HG03565 (cell line): ENCODE data around the gene ETFRF1.
A peak's percentile ranks its signal among the peaks of the same experiment; 100 is the strongest.

Experiments used
- ATAC-seq: cut with Tn5 transposase; IDR thresholded peaks from one replicate; pipeline ENCODE4 v1.9.1; 2021; ENCODE audit warnings: mild to moderate bottlenecking, moderate library complexity; ENCODE audit not compliant: unreplicated experiment

ETFRF1 gene

GRCh38 chr12:25208554-25208953 lies 13.5 kb downstream of the ETFRF1 start:
- no peak for ATAC-seq

DNA sequence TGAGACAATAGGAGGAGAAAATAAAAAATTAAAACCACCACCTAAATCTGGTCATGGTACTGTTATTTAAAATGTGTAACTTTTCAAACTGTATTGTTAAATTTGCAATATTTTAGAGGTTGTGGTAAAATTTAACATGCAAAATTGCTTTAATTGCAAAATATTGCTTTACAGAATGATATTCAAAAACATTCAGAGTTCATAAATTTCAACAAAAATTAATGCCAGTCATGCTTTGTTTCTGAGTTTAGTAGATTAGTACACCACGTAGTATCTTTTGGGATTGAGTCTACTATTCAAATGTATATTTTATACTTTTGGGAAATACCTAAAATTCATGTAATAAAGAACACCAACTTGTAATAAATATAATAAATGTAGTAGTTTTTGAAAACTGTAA lies 18.3 kb downstream of the ETFRF1 start:
- ATAC-seq, result no peak

DNA sequence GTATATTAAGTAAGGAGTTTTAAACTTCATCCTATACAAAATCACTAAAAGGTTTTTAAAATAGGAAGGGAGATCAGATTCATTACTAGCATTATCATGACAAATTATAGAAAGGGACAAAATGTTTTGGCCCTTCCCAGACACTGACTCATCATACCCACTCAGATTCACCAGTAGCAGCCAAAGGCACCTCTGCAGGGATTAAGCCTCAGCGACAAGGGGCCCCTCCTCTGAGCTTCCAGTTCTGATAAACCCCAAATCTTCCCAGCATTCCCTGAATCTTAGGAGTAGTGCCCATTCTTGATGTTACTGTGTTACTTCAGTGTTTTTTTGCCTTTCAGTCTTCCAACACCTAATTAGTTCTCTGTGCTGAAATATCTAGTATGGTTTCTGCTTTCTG lies 41.2 kb downstream of the ETFRF1 start:
- no peak for ATAC-seq

DNA sequence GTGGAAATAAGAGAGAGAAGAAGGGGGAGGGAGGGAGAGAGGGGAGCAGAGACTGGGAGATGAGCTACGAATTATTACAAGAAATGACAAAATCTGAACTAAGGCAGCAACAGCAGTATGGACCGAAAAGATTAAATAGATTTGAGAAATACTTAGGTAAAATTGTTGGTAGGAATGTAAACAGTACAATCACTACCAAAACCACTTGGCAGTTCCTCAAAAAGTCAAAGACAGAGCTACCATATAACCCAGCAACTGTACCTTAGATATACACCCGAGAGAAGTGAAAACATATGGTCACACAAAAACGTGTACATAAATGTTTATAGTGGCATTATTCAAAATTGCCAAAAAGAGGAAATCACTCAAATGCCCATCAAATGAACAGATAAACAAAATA lies 41.6 kb downstream of the ETFRF1 start:
- no peak for ATAC-seq

- peak; percentile 60 for ATAC-seq
Observed at GRCh38 chr12:25241167-25242020, 46.4 kb downstream of the ETFRF1 start.

DNA sequence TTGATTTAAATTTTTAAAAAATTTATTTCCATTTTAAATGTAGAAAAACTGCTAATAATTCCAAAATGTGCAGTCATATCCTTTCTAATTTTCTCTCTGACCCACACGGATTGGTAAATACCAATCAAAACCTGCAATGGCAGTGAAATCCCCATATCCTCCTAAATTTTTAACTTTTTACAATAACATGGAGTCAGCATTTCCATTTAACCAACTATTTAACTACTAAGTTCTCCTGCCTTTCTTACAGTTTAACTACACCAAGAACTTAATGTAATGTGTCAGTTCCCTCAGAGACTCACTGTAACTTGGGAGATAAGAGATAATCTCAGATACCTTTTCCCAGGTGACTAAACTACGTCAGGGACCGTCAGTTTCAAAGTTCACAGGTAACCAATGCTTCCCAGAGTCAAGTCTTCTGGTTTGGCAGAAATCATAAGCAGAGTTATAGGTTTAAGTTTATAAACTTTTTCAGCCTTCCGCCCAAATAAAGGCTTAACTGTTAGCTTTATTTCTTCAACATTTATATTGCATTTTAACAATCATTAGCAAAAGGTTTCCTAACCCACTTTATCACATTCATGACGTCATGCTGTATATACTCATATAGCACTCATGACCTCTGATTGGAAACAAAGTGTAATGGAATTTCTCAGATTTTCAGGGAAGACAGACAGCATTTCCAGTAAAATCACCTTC lies 48.1 kb downstream of the ETFRF1 start:
- no peak for ATAC-seq

- ATAC-seq, result no peak
Observed at GRCh38 chr12:25243680-25243990, 48.6 kb downstream of the ETFRF1 start.

- ATAC-seq, result no peak
Observed at GRCh38 chr12:25245491-25245890, 50.5 kb downstream of the ETFRF1 start.

- ATAC-seq, result no peak
Observed at GRCh38 chr12:25248137-25248536, 53.1 kb downstream of the ETFRF1 start.

DNA sequence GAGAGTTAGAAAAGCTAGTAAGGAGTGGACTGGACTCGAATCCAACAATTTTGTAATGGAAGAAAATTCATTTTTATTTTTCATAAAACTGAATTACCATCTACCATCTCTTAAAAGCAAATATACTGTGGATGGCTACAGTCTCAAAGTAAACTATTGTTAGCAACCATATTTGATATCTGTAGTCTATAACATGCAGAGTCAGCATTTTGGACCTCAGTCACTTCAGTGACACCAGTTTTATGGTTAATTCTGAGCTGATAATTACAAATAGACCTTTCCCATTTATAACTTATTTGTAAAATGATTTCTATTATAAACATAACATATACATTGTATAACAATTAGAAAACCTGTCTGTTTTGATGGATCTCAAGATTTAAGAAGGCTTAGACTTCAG lies 53.7 kb downstream of the ETFRF1 start:
- no peak for ATAC-seq

DNA sequence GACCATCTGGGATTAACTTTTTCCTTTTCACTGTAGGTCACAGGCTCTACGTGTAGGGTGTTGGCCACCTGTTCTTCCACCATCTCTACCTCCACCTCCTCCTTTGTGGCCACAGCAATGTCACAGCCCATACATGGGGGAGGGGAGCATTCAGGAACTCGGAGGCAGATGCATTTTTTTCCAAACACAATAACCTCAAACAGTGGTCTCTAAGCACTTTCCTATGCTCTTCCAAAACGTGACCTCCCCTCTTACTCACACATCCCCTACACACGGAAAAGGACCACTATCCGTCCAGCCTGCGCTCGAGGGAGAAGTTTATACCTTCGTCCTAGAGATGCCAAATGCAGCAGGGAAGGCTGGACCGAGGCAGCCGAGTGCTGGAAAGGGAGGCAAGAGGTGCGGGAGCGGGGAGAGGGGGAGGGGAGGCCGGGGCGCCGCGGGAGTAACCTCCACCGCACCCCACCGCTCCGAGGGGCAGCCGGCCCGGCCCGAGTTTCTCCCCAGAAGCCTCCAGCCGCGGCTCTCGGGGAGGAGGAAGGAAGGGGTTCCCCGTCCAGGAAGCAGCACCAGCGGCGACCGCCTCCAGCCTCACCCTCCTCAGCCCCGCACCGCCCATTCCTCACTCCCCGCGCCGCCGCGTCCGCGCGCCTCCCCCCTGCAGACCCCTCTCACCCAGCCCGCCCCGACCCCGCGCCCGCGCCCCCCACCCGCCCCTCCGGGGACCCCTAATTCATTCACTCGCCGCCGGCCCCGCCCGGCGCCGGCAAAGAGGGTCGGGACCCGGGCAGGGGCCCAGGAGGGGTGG lies 55.1 kb downstream of the ETFRF1 start:
- peak; percentile 25 for ATAC-seq

DNA sequence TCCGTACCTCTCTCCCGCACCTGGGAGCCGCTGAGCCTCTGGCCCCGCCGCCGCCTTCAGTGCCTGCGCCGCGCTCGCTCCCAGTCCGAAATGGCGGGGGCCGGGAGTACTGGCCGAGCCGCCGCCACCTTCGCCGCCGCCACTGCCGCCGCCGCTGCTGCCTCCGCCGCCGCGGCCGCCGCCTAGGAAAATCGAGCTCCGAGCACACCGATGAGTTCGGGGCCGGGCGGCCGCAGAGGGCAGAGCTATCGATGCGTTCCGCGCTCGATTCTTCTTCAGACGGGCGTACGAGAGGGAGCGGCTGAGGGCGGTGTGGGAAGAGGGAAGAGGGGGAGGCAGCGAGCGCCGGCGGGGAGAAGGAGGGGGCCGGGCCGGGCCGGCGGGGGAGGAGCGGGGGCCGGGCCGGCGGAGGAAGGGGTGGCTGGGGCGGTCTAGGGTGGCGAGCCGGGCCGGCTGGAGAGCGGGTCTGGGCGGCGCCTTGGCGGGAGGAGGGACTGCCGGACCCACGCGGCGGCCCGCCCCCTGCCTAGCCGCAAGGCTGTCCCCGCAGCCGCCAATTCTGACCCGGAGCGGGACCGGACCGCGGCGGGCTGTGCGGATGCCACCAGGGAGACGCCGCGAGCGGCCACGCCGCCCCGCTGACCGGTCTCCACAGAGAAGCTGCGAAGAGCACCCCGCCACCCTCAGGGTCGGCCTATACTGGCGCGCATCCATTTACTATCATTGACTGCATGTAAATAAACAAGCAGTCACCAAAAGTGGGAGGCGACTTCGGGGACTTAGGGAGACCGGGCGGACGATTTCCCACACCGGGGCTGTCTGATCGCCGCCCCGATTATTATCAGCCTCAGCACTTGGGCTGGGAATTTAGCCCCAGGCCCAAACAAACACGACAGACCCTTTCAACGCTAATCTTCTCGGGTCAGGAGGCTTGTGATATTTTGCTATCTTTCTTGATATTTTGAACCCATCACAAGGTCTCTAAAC lies 56.0 kb downstream of the ETFRF1 start, which contains the start of gene KRAS:
TSS of gene KRAS (minus strand) at position 186 of the 987 bp plus-strand sequence.
- ATAC-seq, result peak; percentile 57

DNA sequence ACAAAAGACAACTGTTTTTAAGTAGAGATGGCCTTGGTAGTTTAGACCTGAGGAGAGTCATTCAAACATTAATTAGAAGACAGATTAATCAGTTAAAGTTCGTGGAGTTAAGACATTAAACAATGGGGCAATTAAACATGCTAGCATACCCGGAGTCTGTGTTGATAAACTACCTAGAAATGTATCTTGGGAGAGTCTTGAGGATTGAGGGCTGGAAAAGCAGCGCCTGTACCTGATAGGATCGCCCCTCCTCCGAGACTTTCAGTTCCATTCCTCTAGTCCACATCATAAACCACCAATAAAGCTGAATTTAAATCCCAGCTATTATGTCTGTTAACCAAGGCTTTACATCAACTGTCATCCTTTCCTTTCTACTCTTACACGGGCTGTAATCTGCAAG lies 56.7 kb downstream of the ETFRF1 start:
- no peak for ATAC-seq

- ATAC-seq, result no peak
Observed at GRCh38 chr12:25252946-25253345, 57.9 kb downstream of the ETFRF1 start.

GRCh38 chr12:25253371-25254068 lies 58.5 kb downstream of the ETFRF1 start:
- no peak for ATAC-seq

GRCh38 chr12:25254271-25254880 lies 59.3 kb downstream of the ETFRF1 start:
- no peak for ATAC-seq
